DND-41 (cell line): ENCODE measurements around the gene COPG2.

Source experiments
- ATAC-seq: fragments of 200-7000 bp; cut with Tn5 transposase; 3 replicates; pipeline ENCODE4 v1.9.1; 2021; ENCODE audit warnings: low read depth; ENCODE audit not compliant: insufficient read depth
- DNase-seq: peaks from one replicate; pipeline ENCODE4 v3.0.0-alpha.2; 2020
- H2AFZ ChIP-seq: 2 replicates; pipeline ENCODE4 v1.6.0; 2012; ENCODE audit warnings: low read depth, low read length
- H3K27ac ChIP-seq: 2 replicates; pipeline ENCODE4 v1.5.1; 2012; ENCODE audit warnings: low read length, inconsistent platforms
- H3K27me3 ChIP-seq: fragments of 200-600 bp; sonication (generic); 2 replicates; pipeline ENCODE4 v1.6.0; 2012; ENCODE audit warnings: low read length, mild to moderate bottlenecking, inconsistent platforms; ENCODE audit not compliant: insufficient read depth, poor library complexity
- H3K36me3 ChIP-seq: 2 replicates; pipeline ENCODE4 v1.5.1; 2012; ENCODE audit warnings: low read length, inconsistent platforms; ENCODE audit not compliant: insufficient read depth
- H3K4me1 ChIP-seq: 2 replicates; pipeline ENCODE4 v1.5.1; 2012; ENCODE audit warnings: mild to moderate bottlenecking, low read length; ENCODE audit not compliant: insufficient read depth
- H3K4me2 ChIP-seq: 2 replicates; pipeline ENCODE4 v1.6.0; 2012; ENCODE audit warnings: mild to moderate bottlenecking, moderate library complexity, low read length, inconsistent platforms; ENCODE audit not compliant: insufficient read depth
- H3K4me3 ChIP-seq, 2 experiments: fragments of 200-600 bp in 1 of 2; shearing (Covaris generic) in 1 of 2; 2 replicates each; pipeline ENCODE4 v1.5.1; 2012 to 2016; ENCODE audit warnings: inconsistent platforms in 2 of 2, low read length in 2 of 2, mild to moderate bottlenecking in 2 of 2, low read depth in 1 of 2, moderate library complexity in 1 of 2
- H3K79me2 ChIP-seq: 2 replicates; pipeline ENCODE4 v1.6.0; 2012; ENCODE audit warnings: low read length, inconsistent platforms; ENCODE audit not compliant: insufficient read depth
- H3K9ac ChIP-seq: 2 replicates; pipeline ENCODE4 v1.6.0; 2012; ENCODE audit warnings: low read depth, mild to moderate bottlenecking, inconsistent platforms, low read length, moderate library complexity
- H3K9me3 ChIP-seq: 2 replicates; pipeline ENCODE4 v1.5.1; 2012; ENCODE audit warnings: low read length, moderate library complexity, mild to moderate bottlenecking, inconsistent platforms; ENCODE audit not compliant: insufficient read depth, severe bottlenecking
- H4K20me1 ChIP-seq: 2 replicates; pipeline ENCODE4 v1.6.0; 2012; ENCODE audit warnings: low read length; ENCODE audit not compliant: insufficient read depth
- CTCF ChIP-seq: IDR thresholded peaks from 2 replicates; pipeline ENCODE4 v1.5.1; 2012; ENCODE audit warnings: borderline replicate concordance, low read length, moderate library complexity, mild to moderate bottlenecking; ENCODE audit not compliant: poor library complexity, severe bottlenecking; ENCODE audit errors: extremely low read depth
- EZH2 ChIP-seq: IDR thresholded peaks from 3 replicates; pipeline ENCODE4 v1.6.1; 2012; ENCODE audit warnings: borderline replicate concordance, low read depth, mild to moderate bottlenecking, moderate library complexity, low read length, inconsistent platforms; ENCODE audit not compliant: severe bottlenecking

The COPG2 gene

GRCh38 chr7:130489140-130489983, 179.2 kb downstream of the COPG2 start:
- Histone ChIP-seq H3K4me1 (no peaks in the 10 kb centered on the region), H2AFZ (no peak overlapping the region), H3K9ac (no peak overlapping the region), H3K27ac (no peak overlapping the region), H3K4me3 (no peak overlapping the region), H3K4me2 (no peak overlapping the region), H3K79me2 (no peaks in the 10 kb centered on the region), H4K20me1 (no peaks in the 10 kb centered on the region), H3K36me3 (no peaks in the 10 kb centered on the region), H3K27me3 (no peaks in the 10 kb centered on the region), H3K9me3 (peaks cover 19% of the 10 kb centered on the region)
- TF ChIP-seq CTCF (no peak), EZH2 (no peak)
- ATAC-seq (no peak), DNase-seq (no peak)

- no peak overlapping the region for H3K27ac ChIP-seq
- no peak for TF ChIP-seq CTCF
- TF ChIP-seq EZH2, result no peak
- peaks cover 19% of the 10 kb centered on the region for H3K9me3 ChIP-seq
- no peaks in the 10 kb centered on the region for H3K79me2 ChIP-seq
- no peaks in the 10 kb centered on the region for H3K36me3 ChIP-seq
- H3K27me3 ChIP-seq, result no peaks in the 10 kb centered on the region
- no peak overlapping the region for H3K4me2 ChIP-seq
- no peak overlapping the region for H2AFZ ChIP-seq
- no peaks in the 10 kb centered on the region for H4K20me1 ChIP-seq
- DNase-seq, result no peak
- no peak overlapping the region for H3K4me3 ChIP-seq
- H3K4me1 ChIP-seq, result no peaks in the 10 kb centered on the region
- no peak for ATAC-seq
- H3K9ac ChIP-seq, result no peak overlapping the region
Measured at GRCh38 chr7:130488392-130489139, 180.0 kb downstream of the COPG2 start.

DNA sequence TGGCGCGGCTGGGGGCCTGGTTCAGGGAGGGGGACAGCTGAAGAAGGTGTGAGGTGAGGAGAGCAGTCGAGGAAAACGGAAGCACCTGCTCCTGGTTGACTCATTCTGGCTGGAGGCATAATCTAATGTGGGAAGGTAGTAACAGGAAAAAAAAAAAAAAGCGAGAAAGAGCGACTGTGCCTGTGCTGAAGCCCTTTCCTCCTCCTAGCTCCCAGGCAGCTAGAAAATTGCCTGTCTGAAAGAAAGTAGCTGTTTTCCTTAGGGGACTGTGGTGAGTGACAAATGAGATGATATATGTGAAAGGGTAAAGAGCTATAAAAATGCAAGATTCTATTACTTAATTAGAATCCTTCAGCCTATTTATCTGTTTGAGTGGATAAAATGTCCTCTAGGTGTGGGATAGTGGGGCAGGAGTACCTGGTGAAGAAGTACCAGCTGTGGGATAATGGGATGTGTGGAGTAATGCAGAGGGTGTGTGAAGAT, 181.6 kb downstream of the COPG2 start:
- no peak overlapping the region for H3K4me2 ChIP-seq
- H3K4me3 ChIP-seq, result no peak overlapping the region
- H3K36me3 ChIP-seq, result no peaks in the 10 kb centered on the region
- no peaks in the 10 kb centered on the region for H3K27me3 ChIP-seq
- H3K4me1 ChIP-seq, result no peaks in the 10 kb centered on the region
- H3K9ac ChIP-seq, result no peak overlapping the region
- H3K9me3 ChIP-seq, result peaks cover 6% of the 10 kb centered on the region
- no peak for DNase-seq
- H4K20me1 ChIP-seq, result no peaks in the 10 kb centered on the region
- no peak overlapping the region for H3K27ac ChIP-seq
- no peak for TF ChIP-seq CTCF
- TF ChIP-seq EZH2, result no peak
- H3K79me2 ChIP-seq, result no peaks in the 10 kb centered on the region
- H2AFZ ChIP-seq, result no peak overlapping the region
- no peak for ATAC-seq
